ENCODE results near the gene DNAJC5G. TPM values are rescaled to one million over a fixed set of nuclear protein-coding genes. Genes with fewer than 3 reads are reported as not detected.

The DNAJC5G gene
- total RNA-seq, 1 donor from 2014 or later, result 1.5 TPM

DNA sequence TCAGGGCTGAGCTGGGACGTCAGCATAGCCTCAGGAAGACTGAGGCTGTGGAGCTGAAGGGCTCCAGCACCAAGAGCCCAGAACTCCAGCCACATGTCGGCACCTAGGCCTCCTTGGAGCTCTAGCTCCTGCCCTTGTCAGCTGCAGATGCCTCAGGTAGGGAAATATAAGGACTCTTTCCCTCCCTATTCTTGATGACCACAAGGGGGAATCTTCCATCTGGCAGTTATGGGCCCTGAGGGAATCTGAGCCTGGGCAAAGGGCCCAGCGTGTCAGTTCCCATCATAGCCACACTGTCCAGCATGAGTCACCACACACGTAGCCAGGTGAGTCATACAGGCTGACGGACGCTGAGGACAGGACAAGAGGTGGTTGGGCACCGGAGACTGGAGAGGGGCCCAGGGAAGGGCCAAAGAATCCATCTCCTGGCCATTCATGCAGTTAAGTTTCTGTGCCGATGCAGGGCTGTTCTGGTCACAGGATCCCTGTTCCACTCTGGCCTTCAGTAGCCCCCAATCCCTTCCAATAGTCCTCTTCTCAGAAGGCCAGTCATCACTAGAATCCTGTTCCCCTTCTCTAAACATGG, 45.8 kb downstream of the DNAJC5G start:
- no peaks in the 10 kb centered on the region for H3K36me3 ChIP-seq
- no peaks in the 10 kb centered on the region for H3K27me3 ChIP-seq
- DNase-seq (ENCODE audit: extremely low spot score in 2 of 2), result no peak
- H3K4me1 ChIP-seq, result peaks cover 28% of the 10 kb centered on the region
- TF ChIP-seq POLR2A (IDR thresholded peaks at IDR 0.05) (no peak), POLR2AphosphoS5 (IDR thresholded peaks at IDR 0.05; ENCODE audit: insufficient read depth in 1 of 2, low read depth in 1 of 2) (peak; percentile 36 to 46)
- H3K9me3 ChIP-seq, result no peaks in the 10 kb centered on the region
- H3K4me3 ChIP-seq, result no peak overlapping the region
- H3K27ac ChIP-seq, result no peak overlapping the region
- intact Hi-C loops (cut with DNase I), result no loop called here

DNA sequence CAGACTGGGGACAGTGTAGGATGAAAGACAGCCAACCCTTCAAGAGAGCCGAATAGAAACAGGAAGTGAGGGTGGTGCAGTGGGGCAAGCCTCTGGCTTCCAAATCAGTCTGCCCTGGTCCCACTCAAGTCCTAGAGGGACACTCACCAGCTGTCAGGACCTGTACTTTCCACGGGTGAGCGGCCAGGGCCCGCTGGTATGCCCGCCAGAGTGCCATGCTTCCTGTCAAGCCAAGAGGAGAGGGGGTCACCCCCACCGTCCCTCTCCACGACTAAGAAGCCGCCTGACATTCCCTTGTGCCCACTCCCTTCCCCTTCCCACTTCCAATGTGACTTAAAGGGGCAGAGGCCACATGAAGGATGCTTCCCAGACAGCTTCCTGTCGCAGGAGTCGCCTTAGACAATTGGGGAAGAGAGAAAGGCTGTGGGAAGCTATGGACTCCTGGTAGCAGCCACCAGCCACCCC, 47.1 kb downstream of the DNAJC5G start:
- no peaks in the 10 kb centered on the region for H3K27me3 ChIP-seq
- no peak for TF ChIP-seq POLR2AphosphoS5 (IDR thresholded peaks at IDR 0.05; ENCODE audit: insufficient read depth in 1 of 2, low read depth in 1 of 2)
- TF ChIP-seq POLR2A (IDR thresholded peaks at IDR 0.05), result no peak
- TF ChIP-seq, protein P1, sequence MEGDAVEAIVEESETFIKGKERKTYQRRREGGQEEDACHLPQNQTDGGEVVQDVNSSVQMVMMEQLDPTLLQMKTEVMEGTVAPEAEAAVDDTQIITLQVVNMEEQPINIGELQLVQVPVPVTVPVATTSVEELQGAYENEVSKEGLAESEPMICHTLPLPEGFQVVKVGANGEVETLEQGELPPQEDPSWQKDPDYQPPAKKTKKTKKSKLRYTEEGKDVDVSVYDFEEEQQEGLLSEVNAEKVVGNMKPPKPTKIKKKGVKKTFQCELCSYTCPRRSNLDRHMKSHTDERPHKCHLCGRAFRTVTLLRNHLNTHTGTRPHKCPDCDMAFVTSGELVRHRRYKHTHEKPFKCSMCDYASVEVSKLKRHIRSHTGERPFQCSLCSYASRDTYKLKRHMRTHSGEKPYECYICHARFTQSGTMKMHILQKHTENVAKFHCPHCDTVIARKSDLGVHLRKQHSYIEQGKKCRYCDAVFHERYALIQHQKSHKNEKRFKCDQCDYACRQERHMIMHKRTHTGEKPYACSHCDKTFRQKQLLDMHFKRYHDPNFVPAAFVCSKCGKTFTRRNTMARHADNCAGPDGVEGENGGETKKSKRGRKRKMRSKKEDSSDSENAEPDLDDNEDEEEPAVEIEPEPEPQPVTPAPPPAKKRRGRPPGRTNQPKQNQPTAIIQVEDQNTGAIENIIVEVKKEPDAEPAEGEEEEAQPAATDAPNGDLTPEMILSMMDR (IDR thresholded peaks at IDR 0.05), result no peak
- no peaks in the 10 kb centered on the region for H3K9me3 ChIP-seq
- peaks cover 28% of the 10 kb centered on the region for H3K4me1 ChIP-seq
- peak overlapping the region; percentile 93 for H3K27ac ChIP-seq
- H3K36me3 ChIP-seq, result peaks cover 0 to 12% of the 10 kb centered on the region in 2 donors
- intact Hi-C loops (cut with DNase I), result no loop called here
- peak overlapping the region; percentile 70 to 90 for H3K4me3 ChIP-seq
- no peak for DNase-seq (ENCODE audit: extremely low spot score in 2 of 2)

DNA sequence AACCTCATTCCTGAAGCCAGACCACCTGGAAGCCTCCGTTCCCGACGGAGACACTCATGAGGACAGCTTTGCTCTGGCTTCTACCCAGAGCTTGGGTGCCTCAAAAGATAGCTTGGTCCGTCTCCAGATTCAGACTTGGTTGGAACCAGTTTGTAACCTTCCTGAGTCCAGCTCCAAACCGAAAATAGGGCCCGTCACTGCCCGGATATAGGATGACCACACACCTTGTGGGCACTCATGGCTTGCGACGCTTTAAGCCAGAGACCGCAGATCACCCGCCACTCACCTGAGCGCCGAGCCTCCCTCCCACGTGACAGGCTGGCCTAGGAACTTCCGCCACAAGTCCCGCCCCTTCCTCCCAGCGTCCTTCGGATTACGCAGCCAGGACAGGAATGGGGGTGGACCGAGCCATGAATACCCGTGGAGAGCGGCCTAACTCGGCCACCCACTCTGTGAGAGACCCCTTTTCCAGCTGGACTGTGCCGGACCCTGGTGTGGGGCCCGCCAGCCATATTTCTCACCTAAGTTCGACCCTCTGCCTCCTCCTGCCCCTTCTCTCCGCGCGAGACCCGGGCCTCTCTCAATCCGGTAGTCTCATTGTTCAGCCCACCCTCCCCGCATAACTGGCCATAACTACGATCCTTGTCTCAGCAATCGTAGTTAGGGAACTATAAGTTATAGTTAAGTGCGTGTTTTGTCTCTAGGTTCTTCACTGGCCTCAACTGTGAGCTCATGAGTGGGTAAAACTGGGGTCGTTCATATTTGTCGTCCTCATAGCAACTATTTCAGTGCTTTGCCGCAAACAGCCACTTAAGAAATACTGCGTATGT, 47.7 kb downstream of the DNAJC5G start, which contains the start of gene MPV17:
MPV17 (minus strand) TSS at position 332 of the 830 bp plus-strand sequence. CDS start 580 bp downstream, outside the sequence.
- Histone ChIP-seq H3K27me3 (no peaks in the 10 kb centered on the region), H3K4me1 (peaks cover 28% of the 10 kb centered on the region), H3K27ac (peak within 1 kb of the TSS; percentile 93), H3K9me3 (no peaks in the 10 kb centered on the region), H3K36me3 (peaks cover 0 to 19% of the 10 kb centered on the region in 2 donors), H3K4me3 (peak within 1 kb of the TSS; percentile 70 to 90)
- TF ChIP-seq POLR2A (IDR thresholded peaks at IDR 0.05), result peak in 1 of 2 donors; percentile 77
- TF ChIP-seq, protein P1 (IDR thresholded peaks at IDR 0.05), result no peak
- TF ChIP-seq POLR2AphosphoS5 (IDR thresholded peaks at IDR 0.05; ENCODE audit: insufficient read depth in 1 of 2, low read depth in 1 of 2), result peak; percentile 92 to 95
- peak in 1 of 2 donors; percentile 93 for DNase-seq (ENCODE audit: extremely low spot score in 2 of 2)
- intact Hi-C loops (cut with DNase I), result no loop called here

DNA sequence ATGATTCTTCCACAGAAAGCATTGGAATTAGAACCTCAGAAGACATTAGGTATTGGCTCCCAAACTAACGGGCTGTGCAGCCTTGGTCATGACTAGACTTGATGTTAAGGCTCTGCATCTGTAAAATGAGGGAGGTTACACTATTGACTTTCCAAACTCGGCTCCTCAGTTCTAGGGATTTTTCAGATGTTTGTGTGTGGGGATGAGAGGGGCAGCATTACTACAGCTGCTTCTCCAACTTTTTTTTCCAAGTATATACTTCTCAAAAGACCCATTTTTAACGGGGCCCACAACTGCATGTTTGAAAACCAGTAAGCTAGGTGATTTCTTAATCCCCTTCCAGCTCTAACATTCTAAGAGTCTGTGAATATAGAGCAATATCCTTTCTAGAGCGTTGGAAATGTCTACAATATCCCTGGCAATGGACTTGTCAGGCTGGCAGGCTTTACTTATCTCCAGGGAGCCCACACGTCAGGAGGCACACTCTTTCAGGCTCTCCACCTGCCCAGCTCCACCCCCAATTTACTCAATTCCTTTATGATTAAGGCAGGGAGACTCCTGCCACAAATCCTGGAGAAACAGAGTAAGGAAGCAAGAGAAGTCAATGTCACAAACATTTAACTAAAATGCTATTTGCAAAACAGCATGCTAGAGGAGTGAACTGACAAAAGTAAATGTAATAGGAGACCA, 48.5 kb downstream of the DNAJC5G start:
- peaks cover 28% of the 10 kb centered on the region for H3K4me1 ChIP-seq
- H3K27me3 ChIP-seq, result no peaks in the 10 kb centered on the region
- no peaks in the 10 kb centered on the region for H3K9me3 ChIP-seq
- H3K4me3 ChIP-seq, result peak overlapping the region; percentile 70 to 90
- no peak for TF ChIP-seq POLR2A (IDR thresholded peaks at IDR 0.05)
- TF ChIP-seq, protein P1 (IDR thresholded peaks at IDR 0.05), result no peak
- TF ChIP-seq POLR2AphosphoS5 (IDR thresholded peaks at IDR 0.05; ENCODE audit: insufficient read depth in 1 of 2, low read depth in 1 of 2), result no peak
- DNase-seq (ENCODE audit: extremely low spot score in 2 of 2), result no peak
- H3K27ac ChIP-seq, result peak overlapping the region; percentile 93
- peaks cover 0 to 26% of the 10 kb centered on the region in 2 donors for H3K36me3 ChIP-seq
- intact Hi-C loops (cut with DNase I), result no loop called here

DNA sequence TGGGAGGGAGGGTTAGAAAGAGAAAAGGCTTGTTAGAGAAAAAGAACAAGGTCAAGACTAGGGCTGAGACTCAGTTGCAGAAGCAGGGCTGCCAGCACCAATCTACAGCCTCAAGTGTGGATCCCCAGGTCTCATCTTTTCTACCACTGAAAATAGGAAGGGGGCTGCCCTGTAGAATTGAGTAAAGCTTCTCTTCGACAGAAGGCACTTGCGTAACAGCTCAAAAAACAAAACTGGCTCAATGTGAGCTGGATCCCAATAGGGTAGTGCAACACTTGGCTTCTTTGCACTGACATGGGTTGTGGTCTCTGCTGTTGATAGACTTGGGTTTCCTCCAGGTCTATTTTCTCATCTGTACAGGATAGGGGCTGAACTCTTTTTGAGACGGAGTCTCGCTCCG, 49.5 kb downstream of the DNAJC5G start:
- H3K4me3 ChIP-seq, result no peak overlapping the region
- intact Hi-C loops (cut with DNase I), result no loop called here
- no peak for DNase-seq (ENCODE audit: extremely low spot score in 2 of 2)
- H3K4me1 ChIP-seq, result peaks cover 28% of the 10 kb centered on the region
- no peak overlapping the region for H3K27ac ChIP-seq
- H3K9me3 ChIP-seq, result no peaks in the 10 kb centered on the region
- no peaks in the 10 kb centered on the region for H3K27me3 ChIP-seq
- peaks cover 0 to 35% of the 10 kb centered on the region in 2 donors for H3K36me3 ChIP-seq
- TF ChIP-seq, protein P1 (IDR thresholded peaks at IDR 0.05), result no peak
- no peak for TF ChIP-seq POLR2A (IDR thresholded peaks at IDR 0.05)
- TF ChIP-seq POLR2AphosphoS5 (IDR thresholded peaks at IDR 0.05; ENCODE audit: insufficient read depth in 1 of 2, low read depth in 1 of 2), result no peak

Data from vagina (tissue), 2 donors.